Caco-2 (cell line): Measurements from ENCODE around the gene CPM. TPM values are rescaled to one million over a fixed set of nuclear protein-coding genes. Genes with fewer than 3 reads are reported as not detected.

Experiments used
- BruUV-seq: library from RNA; stranded (reverse); fragments of 400-500 nt; replicated peaks from 2 replicates; lab custom pipeline; 2021; lab: Mats Ljungman, UMichigan
- CTCF ChIA-PET: fragments of 300-600 bp; sonication (Branson Sonifier 250); formaldehyde crosslinking; loops from one replicate; lab custom pipeline; 2022; ENCODE audit warnings: antibody characterized with exemption; lab: Charles Lee
- POLR2A ChIA-PET: fragments of 300-600 bp; sonication (Branson Sonifier 250); formaldehyde crosslinking; loops from one replicate; lab custom pipeline; 2022; ENCODE audit warnings: antibody characterized with exemption; lab: Charles Lee
- DNase-seq, 2 experiments: peaks; one replicate each; pipeline versions ENCODE4 v3.0.0 to v3.0.0-alpha.2; 2020 to 2022
- H3K27me3 ChIP-seq: replicated peaks from 2 replicates; pipeline ENCODE4 v1.6.0; 2011; ENCODE audit warnings: low read length; ENCODE audit not compliant: control insufficient read depth, insufficient read depth
- H3K36me3 ChIP-seq: 2 replicates; pipeline ENCODE4 v1.5.1; 2011; ENCODE audit warnings: low read length; ENCODE audit not compliant: control insufficient read depth, insufficient read depth
- H3K4me1 ChIP-seq: fragments of 250-450 bp; sonication (Bioruptor Pico); 2 replicates; pipeline ENCODE4 v1.5.1; 2020; ENCODE audit warnings: mild to moderate bottlenecking
- H3K4me3 ChIP-seq: 2 replicates; pipeline ENCODE4 v1.5.1; 2011; ENCODE audit warnings: low read depth, mild to moderate bottlenecking, control low read depth, low read length
- H3K9me3 ChIP-seq: fragments of 250-450 bp; sonication (Bioruptor Pico); 2 replicates; pipeline ENCODE4 v1.5.1; 2020; ENCODE audit warnings: mild to moderate bottlenecking, moderate library complexity
- H3K27ac Mint-ChIP-seq: one replicate; pipeline ENCODE4 v1.8.0; 2022; ENCODE audit warnings: mixed read lengths; ENCODE audit not compliant: unreplicated experiment
- H3K27me3 Mint-ChIP-seq: one replicate; pipeline ENCODE4 v1.8.0; 2022; ENCODE audit warnings: mixed read lengths; ENCODE audit not compliant: insufficient read depth, unreplicated experiment
- H3K36me3 Mint-ChIP-seq: one replicate; pipeline ENCODE4 v1.8.0; 2022; ENCODE audit warnings: mild to moderate bottlenecking, mixed read lengths; ENCODE audit not compliant: insufficient read depth, unreplicated experiment
- H3K4me1 Mint-ChIP-seq: one replicate; pipeline ENCODE4 v1.8.0; 2022; ENCODE audit warnings: low read depth, mixed read lengths; ENCODE audit not compliant: unreplicated experiment
- H3K4me3 Mint-ChIP-seq: one replicate; pipeline ENCODE4 v1.8.0; 2022; ENCODE audit warnings: mild to moderate bottlenecking, moderate library complexity, mixed read lengths; ENCODE audit not compliant: unreplicated experiment
- H3K9me3 Mint-ChIP-seq: one replicate; pipeline ENCODE4 v1.8.0; 2022; ENCODE audit warnings: mixed read lengths; ENCODE audit not compliant: unreplicated experiment
- intact Hi-C: fragments of 100-400 bp; cut with micrococcal nuclease; formaldehyde crosslinking; loops from one replicate; pipeline ENCODE4 v1.10.0; 2022; ENCODE audit not compliant: unreplicated experiment
- total RNA-seq: library from RNA; stranded (reverse); gene quantifications from 2 replicates; pipeline ENCODE4 v1.2.3, GENCODE V29; 2022
- TF ChIP-seq, protein P1 (sequence below), 2 experiments: fragments of 200-600 bp in 1 of 2; IDR thresholded peaks; 1 replicate in 1 of 2; 2 replicates in 1 of 2; pipeline versions ENCODE4 v1.5.1 to v1.8.0; 2011 to 2022; ENCODE audit warnings: antibody characterized with exemption in 1 of 2, control low read depth in 1 of 2, inconsistent platforms in 1 of 2, low read depth in 1 of 2, low read length in 1 of 2, mild to moderate bottlenecking in 1 of 2, moderate library complexity in 1 of 2; ENCODE audit not compliant: insufficient read depth in 1 of 2, severe bottlenecking in 1 of 2, unreplicated experiment in 1 of 2

CPM gene
- total RNA-seq, 1 experiment from 2014 or later = 8.2 TPM

GRCh38 chr12:68980476-68981212 is 47.7 kb upstream of the CPM start:
- H3K36me3 Mint-ChIP-seq = no peaks in the 10 kb centered on the region
- H3K27ac Mint-ChIP-seq = no peak overlapping the region
- H3K9me3 Mint-ChIP-seq = peaks cover 19% of the 10 kb centered on the region
- no peaks in the 10 kb centered on the region; the same call in 1 of the 2 replicates for H3K9me3 ChIP-seq
- H3K4me1 ChIP-seq = peaks cover 11% of the 10 kb centered on the region
- no peak overlapping the region for H3K4me3 ChIP-seq
- peaks cover 7% of the 10 kb centered on the region for H3K4me1 Mint-ChIP-seq
- no peaks in the 10 kb centered on the region for H3K36me3 ChIP-seq
- ChIA-PET POLR2A (no interaction called here), CTCF (no interaction called here)
- no TSS peak for BruUV-seq
- H3K27me3 Mint-ChIP-seq = no peaks in the 10 kb centered on the region
- intact Hi-C loops = no loop called here
- DNase-seq = no peak
- TF ChIP-seq, protein P1, sequence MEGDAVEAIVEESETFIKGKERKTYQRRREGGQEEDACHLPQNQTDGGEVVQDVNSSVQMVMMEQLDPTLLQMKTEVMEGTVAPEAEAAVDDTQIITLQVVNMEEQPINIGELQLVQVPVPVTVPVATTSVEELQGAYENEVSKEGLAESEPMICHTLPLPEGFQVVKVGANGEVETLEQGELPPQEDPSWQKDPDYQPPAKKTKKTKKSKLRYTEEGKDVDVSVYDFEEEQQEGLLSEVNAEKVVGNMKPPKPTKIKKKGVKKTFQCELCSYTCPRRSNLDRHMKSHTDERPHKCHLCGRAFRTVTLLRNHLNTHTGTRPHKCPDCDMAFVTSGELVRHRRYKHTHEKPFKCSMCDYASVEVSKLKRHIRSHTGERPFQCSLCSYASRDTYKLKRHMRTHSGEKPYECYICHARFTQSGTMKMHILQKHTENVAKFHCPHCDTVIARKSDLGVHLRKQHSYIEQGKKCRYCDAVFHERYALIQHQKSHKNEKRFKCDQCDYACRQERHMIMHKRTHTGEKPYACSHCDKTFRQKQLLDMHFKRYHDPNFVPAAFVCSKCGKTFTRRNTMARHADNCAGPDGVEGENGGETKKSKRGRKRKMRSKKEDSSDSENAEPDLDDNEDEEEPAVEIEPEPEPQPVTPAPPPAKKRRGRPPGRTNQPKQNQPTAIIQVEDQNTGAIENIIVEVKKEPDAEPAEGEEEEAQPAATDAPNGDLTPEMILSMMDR (IDR thresholded peaks at IDR 0.05; ENCODE audit: insufficient read depth in 1 of 2, low read depth in 1 of 2, low read length in 1 of 2, severe bottlenecking in 1 of 2, unreplicated experiment in 1 of 2) = no peak
- no peak overlapping the region for H3K4me3 Mint-ChIP-seq
- no peaks in the 10 kb centered on the region for H3K27me3 ChIP-seq

GRCh38 chr12:68978678-68979077 is 45.7 kb upstream of the CPM start:
- intact Hi-C loops = no loop called here
- Mint-ChIP-seq H3K9me3 (peaks cover 19% of the 10 kb centered on the region), H3K27ac (no peak overlapping the region), H3K36me3 (no peaks in the 10 kb centered on the region), H3K4me1 (peaks cover 7% of the 10 kb centered on the region), H3K4me3 (no peak overlapping the region), H3K27me3 (no peaks in the 10 kb centered on the region)
- no peaks in the 10 kb centered on the region; the same call in 1 of the 2 replicates for H3K9me3 ChIP-seq
- no TSS peak for BruUV-seq
- no peaks in the 10 kb centered on the region for H3K36me3 ChIP-seq
- H3K4me3 ChIP-seq = no peak overlapping the region
- TF ChIP-seq, protein P1 (IDR thresholded peaks at IDR 0.05; ENCODE audit: insufficient read depth in 1 of 2, low read depth in 1 of 2, low read length in 1 of 2, severe bottlenecking in 1 of 2, unreplicated experiment in 1 of 2) = no peak
- no peaks in the 10 kb centered on the region for H3K27me3 ChIP-seq
- CTCF ChIA-PET = no interaction called here
- peaks cover 11% of the 10 kb centered on the region for H3K4me1 ChIP-seq
- no peak for DNase-seq
- POLR2A ChIA-PET = no interaction called here

DNA sequence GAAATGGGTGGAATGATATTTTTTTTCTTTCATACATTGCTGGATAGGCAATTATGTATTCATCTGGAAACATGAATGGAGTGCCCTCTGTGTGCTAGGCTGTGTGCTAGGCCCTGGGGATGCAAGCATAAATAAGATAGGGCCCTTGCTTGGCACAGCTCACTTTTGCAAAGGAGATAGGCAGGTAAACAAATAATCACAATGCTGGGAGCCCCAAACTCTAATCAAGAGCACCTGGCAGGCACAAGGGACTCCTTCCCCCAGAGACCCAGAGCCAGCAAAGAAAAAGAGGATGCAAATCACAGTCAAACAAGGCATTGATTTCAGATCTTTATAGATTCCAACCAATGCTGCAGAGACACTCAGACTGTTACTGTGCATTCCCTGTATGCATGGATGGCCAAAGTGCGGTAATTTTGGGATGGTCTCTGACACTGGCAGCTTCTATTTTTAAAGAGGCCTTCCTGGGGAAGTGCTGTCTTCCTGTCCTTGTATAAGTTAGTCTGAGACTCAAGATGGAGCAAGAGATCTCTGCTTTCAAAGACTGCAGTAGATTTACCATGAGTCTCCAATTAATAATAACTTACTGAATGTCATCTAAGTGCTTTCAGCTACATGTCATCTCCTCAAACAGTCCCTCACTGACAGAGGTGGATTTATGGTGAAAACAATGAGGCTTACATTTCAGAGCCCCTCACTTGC is 45.1 kb upstream of the CPM start:
- Mint-ChIP-seq H3K4me1 (peaks cover 7% of the 10 kb centered on the region), H3K27me3 (no peaks in the 10 kb centered on the region), H3K4me3 (no peak overlapping the region), H3K27ac (no peak overlapping the region), H3K36me3 (no peaks in the 10 kb centered on the region), H3K9me3 (peaks cover 14% of the 10 kb centered on the region)
- H3K9me3 ChIP-seq = no peaks in the 10 kb centered on the region; the same call in 1 of the 2 replicates
- H3K4me3 ChIP-seq = no peak overlapping the region
- no peaks in the 10 kb centered on the region for H3K36me3 ChIP-seq
- intact Hi-C loops = no loop called here
- TF ChIP-seq, protein P1 (IDR thresholded peaks at IDR 0.05; ENCODE audit: insufficient read depth in 1 of 2, low read depth in 1 of 2, low read length in 1 of 2, severe bottlenecking in 1 of 2, unreplicated experiment in 1 of 2) = no peak
- POLR2A ChIA-PET = no interaction called here
- H3K4me1 ChIP-seq = peaks cover 14% of the 10 kb centered on the region
- H3K27me3 ChIP-seq = no peaks in the 10 kb centered on the region
- CTCF ChIA-PET = no interaction called here
- BruUV-seq = no TSS peak
- no peak for DNase-seq
